Astrocyte (in vitro differentiated cells and primary cell): ENCODE results near the gene TOM1L1.

Source experiments
- CTCF ChIP-seq: IDR thresholded peaks from 2 replicates; pipeline ENCODE4 v1.5.1; 2011; ENCODE audit warnings: low read depth, mild to moderate bottlenecking, inconsistent platforms, low read length, moderate library complexity; ENCODE audit not compliant: insufficient read depth
- EZH2 ChIP-seq: IDR thresholded peaks from 2 replicates; pipeline ENCODE4 v1.6.1; 2012; ENCODE audit warnings: mild to moderate bottlenecking, low read length, inconsistent platforms; ENCODE audit not compliant: insufficient read depth

- TF ChIP-seq CTCF (no peak), EZH2 (no peak)
Observed at GRCh38 chr17:54951286-54951685, 50.6 kb downstream of the TOM1L1 start.
